ENCODE measurements around the gene PNO1.
A peak's percentile ranks its signal among the peaks of the same experiment; 100 is the strongest.
"Not testable (repeated sequence)": the region's sequence is repeated elsewhere in the genome, so short reads cannot be mapped to it uniquely, and the experiment has no call there.

The PNO1 gene

GRCh38 chr2:68157402-68158133 lies at the start of gene PNO1:
PNO1 (plus strand) TSS chr2:68157888; CDS start chr2:68157935, 47 bp downstream.
- peak; percentile 92 to 94 for DNase-seq (ENCODE audit: low read depth in 2 of 2)

GRCh38 chr2:68108120-68108519 lies 49.6 kb upstream of the PNO1 start:
- DNase-seq (ENCODE audit: low read depth in 2 of 2): no peak

GRCh38 chr2:68110102-68110501 lies 47.6 kb upstream of the PNO1 start:
- DNase-seq (ENCODE audit: low read depth in 2 of 2): no peak

- DNase-seq (ENCODE audit: low read depth in 2 of 2): no peak
Measured at GRCh38 chr2:68115965-68116364, 41.7 kb upstream of the PNO1 start.

- not testable (repeated sequence) for DNase-seq (ENCODE audit: low read depth in 2 of 2)
Measured at GRCh38 chr2:68117922-68118321, 39.8 kb upstream of the PNO1 start.

- DNase-seq (ENCODE audit: low read depth in 2 of 2): no peak
Measured at GRCh38 chr2:68118816-68119215, 38.9 kb upstream of the PNO1 start.

GRCh38 chr2:68119504-68119903 lies 38.2 kb upstream of the PNO1 start:
- no peak for DNase-seq (ENCODE audit: low read depth in 2 of 2)

GRCh38 chr2:68121873-68122679 lies 35.6 kb upstream of the PNO1 start:
- peak; percentile 39 to 44 for DNase-seq (ENCODE audit: low read depth in 2 of 2)

GRCh38 chr2:68122680-68122964 lies 35.1 kb upstream of the PNO1 start:
- DNase-seq (ENCODE audit: low read depth in 2 of 2): no peak

GRCh38 chr2:68124321-68124720 lies 33.4 kb upstream of the PNO1 start:
- DNase-seq (ENCODE audit: low read depth in 2 of 2): no peak

GRCh38 chr2:68125821-68126220 lies 31.9 kb upstream of the PNO1 start:
- no peak for DNase-seq (ENCODE audit: low read depth in 2 of 2)

- DNase-seq (ENCODE audit: low read depth in 2 of 2): no peak
Measured at GRCh38 chr2:68126561-68126960, 31.1 kb upstream of the PNO1 start.

GRCh38 chr2:68127358-68128242 lies 30.1 kb upstream of the PNO1 start:
- DNase-seq (ENCODE audit: low read depth in 2 of 2): no peak

GRCh38 chr2:68134120-68134519 lies 23.6 kb upstream of the PNO1 start:
- DNase-seq (ENCODE audit: low read depth in 2 of 2): no peak

GRCh38 chr2:68134554-68134953 lies 23.1 kb upstream of the PNO1 start:
- DNase-seq (ENCODE audit: low read depth in 2 of 2): no peak

- DNase-seq (ENCODE audit: low read depth in 2 of 2): no peak
Measured at GRCh38 chr2:68135448-68136320, 22.0 kb upstream of the PNO1 start.

- DNase-seq (ENCODE audit: low read depth in 2 of 2): no peak
Measured at GRCh38 chr2:68141875-68142274, 15.8 kb upstream of the PNO1 start.

- no peak for DNase-seq (ENCODE audit: low read depth in 2 of 2)
Measured at GRCh38 chr2:68151037-68151436, 6.7 kb upstream of the PNO1 start.

GRCh38 chr2:68152681-68153347 lies 4.9 kb upstream of the PNO1 start:
- DNase-seq (ENCODE audit: low read depth in 2 of 2): no peak

- no peak for DNase-seq (ENCODE audit: low read depth in 2 of 2)
Measured at GRCh38 chr2:68155618-68156017, 2.1 kb upstream of the PNO1 start.

GRCh38 chr2:68156419-68156818 lies 1.3 kb upstream of the PNO1 start:
- no peak for DNase-seq (ENCODE audit: low read depth in 2 of 2)
